Ectodermal cell (in vitro differentiated cells): ENCODE data around the gene XYLT2.

ENCODE experiments used
- H3K27ac ChIP-seq: 2 replicates; pipeline ENCODE4 v1.7.0; 2013; ENCODE audit warnings: mild to moderate bottlenecking, low read depth, low read length; ENCODE audit not compliant: insufficient read depth, poor library complexity, severe bottlenecking
- H3K27me3 ChIP-seq: 2 replicates; pipeline ENCODE4 v1.7.0; 2013; ENCODE audit warnings: mild to moderate bottlenecking, low read length; ENCODE audit not compliant: insufficient read depth, control insufficient read depth, poor library complexity, severe bottlenecking
- H3K36me3 ChIP-seq: one replicate; pipeline ENCODE4 v1.7.0; 2013; ENCODE audit warnings: low read length; ENCODE audit not compliant: control insufficient read depth, insufficient read depth
- H3K4me1 ChIP-seq: one replicate; pipeline ENCODE4 v1.7.0; 2013; ENCODE audit warnings: low read length; ENCODE audit not compliant: control insufficient read depth, insufficient read depth
- H3K4me3 ChIP-seq: 2 replicates; pipeline ENCODE4 v1.7.0; 2013; ENCODE audit warnings: low read depth, low read length, control low read depth; ENCODE audit not compliant: insufficient read depth
- H3K9me3 ChIP-seq: 2 replicates; pipeline ENCODE4 v1.7.0; 2013; ENCODE audit warnings: mild to moderate bottlenecking, low read length, moderate library complexity; ENCODE audit not compliant: control insufficient read depth
- WGBS, 2 experiments: methylation state at CpG; one replicate each; pipeline ENCODE4 v1.1.7; 2013; ENCODE audit warnings: missing lambda C conversion rate in 2 of 2; 5-methylcytosine and 5-hydroxymethylcytosine counted together

Gene XYLT2

GRCh38 chr17:50363217-50364060 lies 17.5 kb downstream of the XYLT2 start:
- H3K4me1 ChIP-seq: peaks cover 29% of the 10 kb centered on the region
- H3K27me3 ChIP-seq: no peaks in the 10 kb centered on the region
- no peak overlapping the region for H3K4me3 ChIP-seq
- WGBS, 2 experiments: 18% methylated on average over 8 of the region's 8 CpGs
- no peaks in the 10 kb centered on the region for H3K9me3 ChIP-seq
- H3K27ac ChIP-seq: peak overlapping the region; percentile 89
- peaks cover 24% of the 10 kb centered on the region for H3K36me3 ChIP-seq

GRCh38 chr17:50364061-50364458 lies 18.1 kb downstream of the XYLT2 start:
- no peaks in the 10 kb centered on the region for H3K27me3 ChIP-seq
- no peaks in the 10 kb centered on the region for H3K9me3 ChIP-seq
- peak overlapping the region; percentile 36 for H3K27ac ChIP-seq
- H3K36me3 ChIP-seq: peaks cover 19% of the 10 kb centered on the region
- peaks cover 29% of the 10 kb centered on the region for H3K4me1 ChIP-seq
- WGBS, 2 experiments: 68 to 69% methylated on average over 4 of the region's 4 CpGs
- H3K4me3 ChIP-seq: no peak overlapping the region

GRCh38 chr17:50364715-50365114 lies 18.8 kb downstream of the XYLT2 start:
- H3K36me3 ChIP-seq: peaks cover 24% of the 10 kb centered on the region

GRCh38 chr17:50365165-50365564 lies 19.2 kb downstream of the XYLT2 start:
- peaks cover 29% of the 10 kb centered on the region for H3K4me1 ChIP-seq
- H3K36me3 ChIP-seq: peaks cover 28% of the 10 kb centered on the region
- WGBS, 2 experiments: 61 to 62% methylated on average over 2 of the region's 2 CpGs
- H3K27me3 ChIP-seq: no peaks in the 10 kb centered on the region
- no peak overlapping the region for H3K4me3 ChIP-seq
- no peaks in the 10 kb centered on the region for H3K9me3 ChIP-seq
- no peak overlapping the region for H3K27ac ChIP-seq

More at GRCh38 chr17:50364715-50365114, 18.8 kb downstream of the XYLT2 start:
- WGBS, 2 experiments: 67 to 68% methylated on average over 9 of the region's 9 CpGs
- Histone ChIP-seq H3K9me3 (no peaks in the 10 kb centered on the region), H3K27ac (no peak overlapping the region), H3K4me3 (no peak overlapping the region), H3K4me1 (peaks cover 29% of the 10 kb centered on the region), H3K27me3 (no peaks in the 10 kb centered on the region)

GRCh38 chr17:50365649-50366393 lies 19.9 kb downstream of the XYLT2 start:
- Histone ChIP-seq H3K4me3 (no peak overlapping the region), H3K4me1 (peaks cover 29% of the 10 kb centered on the region), H3K36me3 (peaks cover 35% of the 10 kb centered on the region), H3K27me3 (no peaks in the 10 kb centered on the region), H3K27ac (no peak overlapping the region), H3K9me3 (no peaks in the 10 kb centered on the region)
- 91 to 93% methylated on average over 14 of the region's 14 CpGs for WGBS, 2 experiments

- H3K27ac ChIP-seq: no peak overlapping the region
- WGBS, 2 experiments: 87 to 95% methylated on average over 1 of the region's 1 CpG
- no peaks in the 10 kb centered on the region for H3K27me3 ChIP-seq
- H3K4me1 ChIP-seq: peaks cover 24% of the 10 kb centered on the region
- no peak overlapping the region for H3K4me3 ChIP-seq
- no peaks in the 10 kb centered on the region for H3K9me3 ChIP-seq
- H3K36me3 ChIP-seq: peaks cover 35% of the 10 kb centered on the region
These were observed 21.5 kb downstream of the XYLT2 start for GRCh38 chr17:50367401-50367800.

- WGBS, 2 experiments: 92 to 96% methylated on average over 5 of the region's 5 CpGs
- Histone ChIP-seq H3K4me3 (no peak overlapping the region), H3K27me3 (no peaks in the 10 kb centered on the region), H3K4me1 (peaks cover 2% of the 10 kb centered on the region), H3K9me3 (no peaks in the 10 kb centered on the region), H3K36me3 (peaks cover 35% of the 10 kb centered on the region), H3K27ac (no peak overlapping the region)
These were observed 24.1 kb downstream of the XYLT2 start for GRCh38 chr17:50370052-50370451.

- no peak overlapping the region for H3K4me3 ChIP-seq
- 90 to 91% methylated on average over 2 of the region's 2 CpGs for WGBS, 2 experiments
These were observed 25.6 kb downstream of the XYLT2 start for GRCh38 chr17:50371526-50371925.

GRCh38 chr17:50372222-50372757 lies 26.4 kb downstream of the XYLT2 start:
- WGBS, 2 experiments: 34 to 37% methylated on average over 14 of the region's 14 CpGs

More at GRCh38 chr17:50371526-50371925, 25.6 kb downstream of the XYLT2 start:
- H3K9me3 ChIP-seq: no peaks in the 10 kb centered on the region
- H3K27me3 ChIP-seq: no peaks in the 10 kb centered on the region
- H3K4me1 ChIP-seq: no peaks in the 10 kb centered on the region
- H3K36me3 ChIP-seq: peaks cover 38% of the 10 kb centered on the region
- no peak overlapping the region for H3K27ac ChIP-seq

More at GRCh38 chr17:50372222-50372757, 26.4 kb downstream of the XYLT2 start:
- no peak overlapping the region for H3K27ac ChIP-seq
- H3K27me3 ChIP-seq: no peaks in the 10 kb centered on the region
- H3K4me3 ChIP-seq: peak overlapping the region; percentile 95
- H3K36me3 ChIP-seq: peaks cover 33% of the 10 kb centered on the region
- H3K4me1 ChIP-seq: no peaks in the 10 kb centered on the region
- no peaks in the 10 kb centered on the region for H3K9me3 ChIP-seq
